ENCODE results near the gene N4BP2.
"Not testable (repeated sequence)": the region's sequence is repeated elsewhere in the genome, so short reads cannot be mapped to it uniquely, and the experiment has no call there.

The N4BP2 gene

DNA sequence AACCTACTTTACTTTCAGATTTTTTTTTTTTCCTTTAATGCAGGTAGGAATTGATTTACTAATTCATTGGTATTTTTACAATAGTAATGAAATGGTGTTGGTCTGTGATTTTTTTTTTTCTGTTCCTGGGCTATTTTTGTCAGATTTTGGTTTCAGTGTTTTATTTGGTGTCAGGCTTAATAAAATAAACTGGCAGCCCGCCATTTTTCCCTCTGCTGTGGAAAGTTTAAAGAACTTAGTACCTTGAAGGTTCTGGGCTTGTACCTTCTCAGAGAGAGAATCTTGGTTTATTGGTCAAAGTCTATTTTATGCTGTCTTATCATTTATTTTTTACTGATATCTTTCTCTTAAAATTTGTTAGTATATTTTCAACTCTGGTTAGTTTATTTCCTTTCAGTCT is 76.2 kb downstream of the N4BP2 start:
- no peaks in the 10 kb centered on the region for H3K36me3 ChIP-seq (ENCODE audit: insufficient read depth)
- TF ChIP-seq, protein P1, sequence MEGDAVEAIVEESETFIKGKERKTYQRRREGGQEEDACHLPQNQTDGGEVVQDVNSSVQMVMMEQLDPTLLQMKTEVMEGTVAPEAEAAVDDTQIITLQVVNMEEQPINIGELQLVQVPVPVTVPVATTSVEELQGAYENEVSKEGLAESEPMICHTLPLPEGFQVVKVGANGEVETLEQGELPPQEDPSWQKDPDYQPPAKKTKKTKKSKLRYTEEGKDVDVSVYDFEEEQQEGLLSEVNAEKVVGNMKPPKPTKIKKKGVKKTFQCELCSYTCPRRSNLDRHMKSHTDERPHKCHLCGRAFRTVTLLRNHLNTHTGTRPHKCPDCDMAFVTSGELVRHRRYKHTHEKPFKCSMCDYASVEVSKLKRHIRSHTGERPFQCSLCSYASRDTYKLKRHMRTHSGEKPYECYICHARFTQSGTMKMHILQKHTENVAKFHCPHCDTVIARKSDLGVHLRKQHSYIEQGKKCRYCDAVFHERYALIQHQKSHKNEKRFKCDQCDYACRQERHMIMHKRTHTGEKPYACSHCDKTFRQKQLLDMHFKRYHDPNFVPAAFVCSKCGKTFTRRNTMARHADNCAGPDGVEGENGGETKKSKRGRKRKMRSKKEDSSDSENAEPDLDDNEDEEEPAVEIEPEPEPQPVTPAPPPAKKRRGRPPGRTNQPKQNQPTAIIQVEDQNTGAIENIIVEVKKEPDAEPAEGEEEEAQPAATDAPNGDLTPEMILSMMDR (conservative IDR thresholded peaks at IDR 0.05; ENCODE audit: low read depth, low read length) = no peak
- no peak overlapping the region for H2AFZ ChIP-seq (ENCODE audit: low read depth)
- H3K79me2 ChIP-seq (ENCODE audit: insufficient read depth, low read depth) = no peaks in the 10 kb centered on the region
- no peak overlapping the region for H3K27ac ChIP-seq
- H3K4me3 ChIP-seq (IDR thresholded peaks at IDR 0.05; ENCODE audit: insufficient read depth, low read depth, low read length) = no peak overlapping the region
- no peak overlapping the region for H3K9ac ChIP-seq
- peaks cover 34% of the 10 kb centered on the region for H3K4me1 ChIP-seq (ENCODE audit: low read depth, poor library complexity, severe bottlenecking)
- H4K20me1 ChIP-seq (ENCODE audit: insufficient read depth) = no peaks in the 10 kb centered on the region
- no peaks in the 10 kb centered on the region for H3K27me3 ChIP-seq (ENCODE audit: insufficient read depth, low read depth)
- H3K4me2 ChIP-seq = peak overlapping the region; percentile 48

DNA sequence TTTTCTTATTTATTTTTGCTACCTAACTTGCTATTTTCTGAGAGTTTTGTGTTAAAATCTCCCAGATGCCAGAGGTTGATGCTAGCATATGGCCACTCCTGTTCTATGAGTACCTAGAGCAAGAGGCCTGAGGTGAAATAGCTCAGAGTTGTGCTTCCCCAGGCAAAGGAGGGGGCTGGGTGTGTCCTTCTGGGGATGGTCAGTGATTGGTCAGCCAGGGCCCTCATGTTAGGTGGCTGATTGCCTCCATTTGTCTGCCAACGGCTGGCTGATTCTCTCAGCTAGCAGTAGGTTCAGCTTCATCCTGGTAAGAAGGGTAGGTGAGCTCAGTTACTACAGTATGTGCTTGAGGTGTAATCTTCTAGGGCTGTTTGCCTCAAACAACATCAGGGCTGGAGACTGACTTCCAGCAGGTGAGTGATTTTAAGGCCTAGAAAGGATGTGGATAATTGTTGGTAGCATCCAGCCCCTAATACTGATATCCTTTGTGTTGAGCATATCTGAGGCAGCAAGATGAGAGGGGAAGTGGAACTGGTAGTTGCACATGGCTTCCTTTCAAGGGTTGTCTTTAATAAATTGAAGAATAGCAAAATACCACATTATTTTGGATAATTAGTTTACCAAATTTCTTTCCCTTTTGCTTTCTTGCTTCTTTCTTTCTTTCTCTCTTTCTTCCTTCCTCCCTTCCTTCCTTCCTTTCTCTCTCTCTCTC is 77.7 kb downstream of the N4BP2 start:
- no peak overlapping the region for H3K27ac ChIP-seq
- H3K4me1 ChIP-seq (ENCODE audit: low read depth, poor library complexity, severe bottlenecking) = peaks cover 34% of the 10 kb centered on the region
- H3K4me2 ChIP-seq = no peak overlapping the region
- H2AFZ ChIP-seq (ENCODE audit: low read depth) = no peak overlapping the region
- H3K36me3 ChIP-seq (ENCODE audit: insufficient read depth) = no peaks in the 10 kb centered on the region
- no peak overlapping the region for H3K9ac ChIP-seq
- H3K4me3 ChIP-seq (IDR thresholded peaks at IDR 0.05; ENCODE audit: insufficient read depth, low read depth, low read length) = no peak overlapping the region
- H3K27me3 ChIP-seq (ENCODE audit: insufficient read depth, low read depth) = no peaks in the 10 kb centered on the region
- TF ChIP-seq, protein P1 (conservative IDR thresholded peaks at IDR 0.05; ENCODE audit: low read depth, low read length) = no peak
- no peaks in the 10 kb centered on the region for H4K20me1 ChIP-seq (ENCODE audit: insufficient read depth)
- no peaks in the 10 kb centered on the region for H3K79me2 ChIP-seq (ENCODE audit: insufficient read depth, low read depth)

DNA sequence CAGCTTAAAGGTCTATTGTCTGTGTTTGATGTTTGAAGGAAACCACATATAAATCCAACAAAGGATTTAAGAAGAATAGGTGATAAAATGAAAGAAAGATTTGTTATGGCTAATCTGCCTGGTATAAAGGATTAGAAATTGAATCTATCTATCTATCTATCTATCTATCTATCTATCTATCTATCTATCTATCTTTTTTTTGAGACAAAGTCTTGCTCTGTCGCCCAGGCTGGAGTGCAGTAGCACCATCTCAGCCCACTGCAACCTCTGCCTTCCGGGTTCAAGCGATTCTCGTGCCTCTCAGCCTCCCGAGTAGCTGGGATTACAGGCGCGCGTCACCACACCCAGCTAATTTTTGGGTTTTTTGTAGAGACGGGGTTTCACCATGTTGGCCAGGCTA is 79.6 kb downstream of the N4BP2 start:
- not testable (repeated sequence) for H4K20me1 ChIP-seq (ENCODE audit: insufficient read depth); H3K9ac ChIP-seq; H3K79me2 ChIP-seq (ENCODE audit: insufficient read depth, low read depth); H3K4me2 ChIP-seq; H2AFZ ChIP-seq (ENCODE audit: low read depth); H3K4me3 ChIP-seq (IDR thresholded peaks at IDR 0.05; ENCODE audit: insufficient read depth, low read depth, low read length); H3K27me3 ChIP-seq (ENCODE audit: insufficient read depth, low read depth); H3K36me3 ChIP-seq (ENCODE audit: insufficient read depth); H3K27ac ChIP-seq
- H3K4me1 ChIP-seq (ENCODE audit: low read depth, poor library complexity, severe bottlenecking) = peaks cover 23% of the 10 kb centered on the region

DNA sequence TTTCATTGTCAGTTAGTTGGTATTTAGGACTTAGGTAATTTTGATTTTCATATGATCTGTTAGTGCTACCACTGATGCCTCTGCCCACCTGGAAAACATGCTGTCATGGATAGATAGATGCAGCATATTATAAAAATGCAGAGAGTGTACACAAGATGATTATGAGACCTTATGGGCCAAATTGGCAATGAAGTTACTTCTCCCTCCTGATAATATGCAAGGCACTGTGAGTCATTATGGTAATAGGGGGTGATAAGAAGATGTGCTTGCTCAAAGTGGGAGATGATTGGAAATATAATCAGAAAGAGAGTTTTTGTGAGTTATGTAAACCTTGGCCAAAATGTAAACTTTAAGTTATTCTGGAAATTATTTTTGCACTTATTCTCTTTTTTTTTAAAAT is 83.5 kb downstream of the N4BP2 start:
- TF ChIP-seq, protein P1 (conservative IDR thresholded peaks at IDR 0.05; ENCODE audit: low read depth, low read length) = no peak

GRCh38 chr4:40140597-40140996 is 83.9 kb downstream of the N4BP2 start:
- H3K4me2 ChIP-seq; H2AFZ ChIP-seq (ENCODE audit: low read depth); H4K20me1 ChIP-seq (ENCODE audit: insufficient read depth); H3K79me2 ChIP-seq (ENCODE audit: insufficient read depth, low read depth); H3K27ac ChIP-seq; H3K27me3 ChIP-seq (ENCODE audit: insufficient read depth, low read depth); H3K36me3 ChIP-seq (ENCODE audit: insufficient read depth); H3K4me1 ChIP-seq (ENCODE audit: low read depth, poor library complexity, severe bottlenecking); H3K9ac ChIP-seq; H3K4me3 ChIP-seq (IDR thresholded peaks at IDR 0.05; ENCODE audit: insufficient read depth, low read depth, low read length): not testable (repeated sequence)

More for the DNA sequence above, 83.5 kb downstream of the N4BP2 start:
- no peaks in the 10 kb centered on the region for H4K20me1 ChIP-seq (ENCODE audit: insufficient read depth)
- H3K4me1 ChIP-seq (ENCODE audit: low read depth, poor library complexity, severe bottlenecking) = no peaks in the 10 kb centered on the region
- H3K27me3 ChIP-seq (ENCODE audit: insufficient read depth, low read depth) = no peaks in the 10 kb centered on the region
- H3K36me3 ChIP-seq (ENCODE audit: insufficient read depth) = no peaks in the 10 kb centered on the region
- H2AFZ ChIP-seq (ENCODE audit: low read depth) = no peak overlapping the region
- no peaks in the 10 kb centered on the region for H3K79me2 ChIP-seq (ENCODE audit: insufficient read depth, low read depth)
- H3K4me2 ChIP-seq = no peak overlapping the region
- no peak overlapping the region for H3K9ac ChIP-seq
- H3K4me3 ChIP-seq (IDR thresholded peaks at IDR 0.05; ENCODE audit: insufficient read depth, low read depth, low read length) = no peak overlapping the region
- H3K27ac ChIP-seq = no peak overlapping the region

Data from KMS-11 (cell line).